ENCODE data around the gene KCNG1.

Gene KCNG1

DNA sequence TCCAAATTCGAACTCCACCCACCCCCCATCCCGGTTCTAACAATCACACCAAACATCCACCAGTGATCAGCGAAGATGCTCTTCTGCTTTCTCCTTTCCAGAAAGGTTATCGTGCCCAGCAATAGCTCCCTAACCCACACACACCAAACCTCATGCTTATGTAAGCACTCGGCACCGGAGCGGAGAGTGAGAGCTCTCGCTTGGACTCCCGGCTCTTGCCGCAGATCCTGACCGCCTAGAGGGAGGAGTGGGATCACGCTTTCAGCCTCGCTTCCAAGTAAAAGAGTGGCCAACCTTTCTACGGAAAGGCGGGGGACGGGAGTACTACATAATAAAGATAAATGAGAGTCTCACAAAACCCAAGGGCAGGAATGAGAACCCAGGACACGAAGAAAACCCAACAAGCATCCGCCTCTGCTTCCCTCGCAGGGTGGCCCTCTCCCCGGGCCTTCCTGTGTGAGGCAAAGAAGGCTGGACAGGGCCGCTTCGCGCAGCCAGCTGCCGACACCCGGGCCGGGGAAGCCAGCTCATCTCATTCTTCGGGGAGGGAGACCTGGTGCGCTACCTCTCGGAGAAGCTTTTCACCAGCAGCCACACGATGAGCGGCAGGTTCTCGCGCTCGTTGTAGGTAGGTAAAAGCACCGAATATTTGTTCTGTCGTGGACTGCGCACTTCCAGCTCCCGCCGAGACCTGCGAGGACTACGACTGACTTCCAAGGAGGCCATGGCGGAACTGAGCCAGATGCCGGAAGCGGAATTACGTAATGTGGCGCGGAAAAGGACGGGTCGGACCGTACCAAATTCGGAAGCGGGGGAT is 64.9 kb downstream of the KCNG1 start, which contains the start of gene DPM1:
Gene DPM1, minus strand, starts transcription at position 735 of the 817 bp plus-strand sequence. Its CDS starts 9 bp downstream, at position 726.
- TF ChIP-seq ZFX (IDR thresholded peaks at IDR 0.05; ENCODE audit: borderline replicate concordance), result no peak
- TF ChIP-seq, protein P1, sequence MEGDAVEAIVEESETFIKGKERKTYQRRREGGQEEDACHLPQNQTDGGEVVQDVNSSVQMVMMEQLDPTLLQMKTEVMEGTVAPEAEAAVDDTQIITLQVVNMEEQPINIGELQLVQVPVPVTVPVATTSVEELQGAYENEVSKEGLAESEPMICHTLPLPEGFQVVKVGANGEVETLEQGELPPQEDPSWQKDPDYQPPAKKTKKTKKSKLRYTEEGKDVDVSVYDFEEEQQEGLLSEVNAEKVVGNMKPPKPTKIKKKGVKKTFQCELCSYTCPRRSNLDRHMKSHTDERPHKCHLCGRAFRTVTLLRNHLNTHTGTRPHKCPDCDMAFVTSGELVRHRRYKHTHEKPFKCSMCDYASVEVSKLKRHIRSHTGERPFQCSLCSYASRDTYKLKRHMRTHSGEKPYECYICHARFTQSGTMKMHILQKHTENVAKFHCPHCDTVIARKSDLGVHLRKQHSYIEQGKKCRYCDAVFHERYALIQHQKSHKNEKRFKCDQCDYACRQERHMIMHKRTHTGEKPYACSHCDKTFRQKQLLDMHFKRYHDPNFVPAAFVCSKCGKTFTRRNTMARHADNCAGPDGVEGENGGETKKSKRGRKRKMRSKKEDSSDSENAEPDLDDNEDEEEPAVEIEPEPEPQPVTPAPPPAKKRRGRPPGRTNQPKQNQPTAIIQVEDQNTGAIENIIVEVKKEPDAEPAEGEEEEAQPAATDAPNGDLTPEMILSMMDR (IDR thresholded peaks at IDR 0.05), result no peak
- peak within 1 kb of the TSS; percentile 82 for H3K27ac ChIP-seq

DNA sequence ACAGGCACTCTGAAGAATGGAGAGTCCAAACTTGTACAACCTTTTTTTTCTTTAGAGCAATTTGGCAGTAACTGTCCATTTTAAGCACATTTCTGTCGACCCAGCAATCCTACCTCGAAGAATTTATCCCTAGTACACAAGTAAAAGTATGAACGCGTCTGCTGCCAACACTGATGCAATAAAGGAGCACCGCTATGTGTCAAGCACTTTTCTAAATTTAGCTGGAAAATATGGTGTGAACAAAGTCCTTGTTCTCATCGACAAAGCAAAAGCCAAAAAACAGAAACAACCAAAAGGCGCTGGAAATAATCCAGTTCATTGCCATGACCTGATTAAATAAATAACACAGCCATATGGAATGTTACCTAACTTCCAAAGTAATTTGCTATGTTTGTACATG is 65.6 kb downstream of the KCNG1 start:
- peak overlapping the region; percentile 82 for H3K27ac ChIP-seq
- TF ChIP-seq, protein P1 (IDR thresholded peaks at IDR 0.05), result no peak
- TF ChIP-seq ZFX (IDR thresholded peaks at IDR 0.05; ENCODE audit: borderline replicate concordance), result no peak

DNA sequence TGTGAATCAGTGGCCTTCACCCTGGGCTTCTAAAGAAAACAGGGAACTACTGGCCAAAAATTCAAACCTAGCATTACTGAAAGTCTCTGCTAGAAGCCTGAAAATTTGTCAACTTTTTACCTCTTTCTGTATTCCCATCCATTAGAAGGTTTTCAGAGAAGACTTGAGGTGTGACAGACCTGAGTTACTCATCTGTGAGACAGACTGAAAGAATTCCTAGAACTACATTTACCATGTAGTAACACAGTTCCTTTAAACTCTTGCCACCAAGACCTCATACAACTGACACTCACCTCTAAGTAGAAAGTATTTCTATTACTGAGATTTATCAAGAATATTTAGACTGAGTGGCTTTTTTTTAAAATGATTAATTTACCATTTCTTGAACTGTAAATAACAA is 69.1 kb downstream of the KCNG1 start:
- no peak for TF ChIP-seq ZFX (IDR thresholded peaks at IDR 0.05; ENCODE audit: borderline replicate concordance)
- TF ChIP-seq, protein P1 (IDR thresholded peaks at IDR 0.05), result no peak
- H3K27ac ChIP-seq, result no peak overlapping the region

Data from 22Rv1 (cell line).